ENCODE data around the gene SLC25A5.

DNA sequence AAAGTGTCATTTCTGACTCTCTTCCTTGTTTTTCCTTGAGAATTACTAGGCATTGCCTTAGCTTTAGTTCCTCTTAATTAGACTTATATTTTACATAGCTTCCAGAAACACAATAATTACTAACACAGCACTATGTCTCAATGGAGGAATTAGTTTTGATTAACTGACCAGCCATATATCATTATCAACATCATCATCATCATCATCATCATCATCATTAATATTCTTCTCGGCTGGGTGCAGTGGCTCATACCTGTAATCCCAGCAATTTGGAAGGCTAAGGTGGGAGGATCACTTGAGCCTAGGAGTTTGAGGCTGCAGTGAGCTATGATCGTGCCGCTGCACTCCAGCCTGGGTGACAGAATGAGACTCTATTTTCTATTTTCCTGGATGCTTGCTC is 2.7 kb upstream of the SLC25A5 start:
- TF ChIP-seq, protein P1, sequence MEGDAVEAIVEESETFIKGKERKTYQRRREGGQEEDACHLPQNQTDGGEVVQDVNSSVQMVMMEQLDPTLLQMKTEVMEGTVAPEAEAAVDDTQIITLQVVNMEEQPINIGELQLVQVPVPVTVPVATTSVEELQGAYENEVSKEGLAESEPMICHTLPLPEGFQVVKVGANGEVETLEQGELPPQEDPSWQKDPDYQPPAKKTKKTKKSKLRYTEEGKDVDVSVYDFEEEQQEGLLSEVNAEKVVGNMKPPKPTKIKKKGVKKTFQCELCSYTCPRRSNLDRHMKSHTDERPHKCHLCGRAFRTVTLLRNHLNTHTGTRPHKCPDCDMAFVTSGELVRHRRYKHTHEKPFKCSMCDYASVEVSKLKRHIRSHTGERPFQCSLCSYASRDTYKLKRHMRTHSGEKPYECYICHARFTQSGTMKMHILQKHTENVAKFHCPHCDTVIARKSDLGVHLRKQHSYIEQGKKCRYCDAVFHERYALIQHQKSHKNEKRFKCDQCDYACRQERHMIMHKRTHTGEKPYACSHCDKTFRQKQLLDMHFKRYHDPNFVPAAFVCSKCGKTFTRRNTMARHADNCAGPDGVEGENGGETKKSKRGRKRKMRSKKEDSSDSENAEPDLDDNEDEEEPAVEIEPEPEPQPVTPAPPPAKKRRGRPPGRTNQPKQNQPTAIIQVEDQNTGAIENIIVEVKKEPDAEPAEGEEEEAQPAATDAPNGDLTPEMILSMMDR (IDR thresholded peaks at IDR 0.05): no peak
- no peak for TF ChIP-seq EP300 (IDR thresholded peaks at IDR 0.05)
